SH-SY5Y (cell line): ENCODE results near the gene DDX25.

ENCODE experiments used
- GATA2 ChIP-seq: IDR thresholded peaks from 2 replicates; pipeline ENCODE4 v1.6.1; 2011; ENCODE audit warnings: mild to moderate bottlenecking, low read depth, low read length
- GATA3 ChIP-seq: IDR thresholded peaks from 2 replicates; pipeline ENCODE4 v1.6.1; 2011; ENCODE audit warnings: low read depth, mild to moderate bottlenecking, low read length, moderate library complexity

- TF ChIP-seq GATA2 (no peak), GATA3 (no peak)
Measured at GRCh38 chr11:125931116-125931515, 26.8 kb downstream of the DDX25 start.
